Mesothelial cell of epicardium (in vitro differentiated cells): ENCODE results near the gene ZNF768. TPM values are rescaled to one million over a fixed set of nuclear protein-coding genes. Genes with fewer than 3 reads are reported as not detected.
"Not testable (repeated sequence)": the region's sequence is repeated elsewhere in the genome, so short reads cannot be mapped to it uniquely, and the experiment has no call there.

Experiments
- DNase-seq, 2 experiments: peaks; one replicate each; pipeline ENCODE4 v3.0.0; 2021; ENCODE audit warnings: low spot score in 2 of 2; ENCODE audit not compliant: unreplicated experiment in 2 of 2
- H3K27ac Mint-ChIP-seq: 2 replicates; pipeline ENCODE4 v1.8.0; 2021; ENCODE audit warnings: mixed read lengths
- H3K27me3 Mint-ChIP-seq: 2 replicates; pipeline ENCODE4 v1.8.0; 2021; ENCODE audit warnings: low read depth, mixed read lengths
- H3K36me3 Mint-ChIP-seq: 2 replicates; pipeline ENCODE4 v1.8.0; 2021; ENCODE audit warnings: mixed read lengths
- H3K4me1 Mint-ChIP-seq: 2 replicates; pipeline ENCODE4 v1.8.0; 2021; ENCODE audit warnings: mixed read lengths
- H3K4me3 Mint-ChIP-seq: 2 replicates; pipeline ENCODE4 v1.8.0; 2021; ENCODE audit warnings: mild to moderate bottlenecking, moderate library complexity, mixed read lengths
- H3K9me3 Mint-ChIP-seq: 2 replicates; pipeline ENCODE4 v1.8.0; 2021; ENCODE audit warnings: mixed read lengths
- CTCF ChIP-seq: fragments of 200-600 bp; sonication (generic); IDR thresholded peaks from one replicate; pipeline ENCODE4 v1.5.0; 2021; ENCODE audit warnings: antibody characterized with exemption; ENCODE audit not compliant: unreplicated experiment
- total RNA-seq: library from RNA; stranded (reverse); gene quantifications from 3 replicates; pipeline ENCODE4 v1.2.1, GENCODE V29; 2021

ZNF768 gene
- total RNA-seq, 1 donor from 2014 or later, result 41.2 TPM

GRCh38 chr16:30546115-30546514 lies 19.7 kb upstream of the ZNF768 start:
- no peak for DNase-seq
- no peaks in the 10 kb centered on the region for H3K4me1 Mint-ChIP-seq
- no peaks in the 10 kb centered on the region for H3K36me3 Mint-ChIP-seq
- H3K27me3 Mint-ChIP-seq, result no peaks in the 10 kb centered on the region
- H3K9me3 Mint-ChIP-seq, result no peaks in the 10 kb centered on the region
- TF ChIP-seq CTCF, result no peak
- H3K27ac Mint-ChIP-seq, result no peak overlapping the region
- H3K4me3 Mint-ChIP-seq, result no peak overlapping the region

- DNase-seq, result no peak
- Mint-ChIP-seq H3K4me3 (no peak overlapping the region), H3K36me3 (no peaks in the 10 kb centered on the region), H3K4me1 (no peaks in the 10 kb centered on the region), H3K9me3 (no peaks in the 10 kb centered on the region), H3K27me3 (no peaks in the 10 kb centered on the region), H3K27ac (no peak overlapping the region)
- TF ChIP-seq CTCF, result no peak
Observed at GRCh38 chr16:30543067-30543466, 16.7 kb upstream of the ZNF768 start.

GRCh38 chr16:30541502-30542329 lies 15.3 kb upstream of the ZNF768 start:
- H3K27me3 Mint-ChIP-seq, result no peaks in the 10 kb centered on the region
- H3K4me1 Mint-ChIP-seq, result peaks cover 8% of the 10 kb centered on the region
- H3K36me3 Mint-ChIP-seq, result no peaks in the 10 kb centered on the region
- TF ChIP-seq CTCF, result no peak
- H3K9me3 Mint-ChIP-seq, result no peaks in the 10 kb centered on the region
- H3K4me3 Mint-ChIP-seq, result no peak overlapping the region
- no peak for DNase-seq
- no peak overlapping the region for H3K27ac Mint-ChIP-seq

DNA sequence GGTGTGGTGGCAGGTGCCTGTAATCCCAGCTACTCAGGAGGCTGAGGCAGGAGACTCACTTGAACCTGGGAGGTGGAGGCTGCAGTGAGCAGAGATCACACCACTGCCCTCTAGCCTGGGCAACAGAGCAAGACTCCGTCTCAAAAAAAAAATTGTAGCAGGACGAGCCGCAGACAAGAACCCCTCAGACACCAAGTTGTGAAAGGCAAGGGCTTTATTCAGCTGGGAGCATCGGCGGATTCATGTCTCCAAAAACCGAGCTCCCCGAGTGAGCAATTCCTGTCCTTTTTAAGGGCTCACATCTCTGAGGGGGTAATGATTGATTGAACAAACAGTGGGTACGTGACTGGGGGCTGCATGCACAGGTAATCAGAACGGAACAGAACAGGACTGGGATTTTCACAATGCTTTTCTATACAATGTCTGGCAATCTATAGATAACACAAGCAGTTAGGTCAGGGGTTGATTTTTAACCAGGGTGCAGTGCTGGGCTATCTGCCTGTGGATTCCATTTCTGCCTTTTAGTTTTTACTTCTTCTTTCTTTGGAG lies 14.6 kb upstream of the ZNF768 start:
- H3K36me3 Mint-ChIP-seq, DNase-seq, H3K27me3 Mint-ChIP-seq, H3K9me3 Mint-ChIP-seq, H3K4me3 Mint-ChIP-seq, H3K27ac Mint-ChIP-seq: not testable (repeated sequence)
- H3K4me1 Mint-ChIP-seq, result peaks cover 15% of the 10 kb centered on the region

DNA sequence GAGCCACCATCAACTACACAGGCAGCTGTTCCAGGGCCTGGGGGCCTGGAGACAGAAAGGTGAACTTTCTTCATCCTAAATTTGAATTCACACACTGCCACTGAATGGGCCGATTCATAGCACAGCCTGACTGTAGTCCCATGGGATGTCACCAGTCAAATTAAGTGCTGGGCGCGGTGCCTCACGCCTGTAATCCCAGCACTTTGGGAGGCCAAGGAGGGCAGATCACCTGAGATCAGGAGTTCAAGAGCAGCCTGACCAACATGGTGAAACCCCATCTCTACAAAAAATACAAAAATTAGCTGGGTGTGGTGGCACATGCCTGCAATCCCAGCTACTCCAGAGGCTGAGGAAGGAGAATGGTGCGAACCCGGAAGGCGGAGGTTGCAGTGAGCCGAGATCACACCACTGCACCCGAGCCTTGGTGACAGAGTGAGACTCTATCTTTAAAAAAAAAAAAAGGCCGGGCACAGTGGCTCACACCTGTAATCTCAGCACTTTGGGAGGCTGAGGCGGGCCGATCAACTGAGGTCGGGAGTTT lies 13.7 kb upstream of the ZNF768 start:
- not testable (repeated sequence) for H3K27me3 Mint-ChIP-seq, H3K27ac Mint-ChIP-seq, H3K36me3 Mint-ChIP-seq, H3K4me3 Mint-ChIP-seq, DNase-seq, H3K9me3 Mint-ChIP-seq
- H3K4me1 Mint-ChIP-seq, result peaks cover 22% of the 10 kb centered on the region

DNA sequence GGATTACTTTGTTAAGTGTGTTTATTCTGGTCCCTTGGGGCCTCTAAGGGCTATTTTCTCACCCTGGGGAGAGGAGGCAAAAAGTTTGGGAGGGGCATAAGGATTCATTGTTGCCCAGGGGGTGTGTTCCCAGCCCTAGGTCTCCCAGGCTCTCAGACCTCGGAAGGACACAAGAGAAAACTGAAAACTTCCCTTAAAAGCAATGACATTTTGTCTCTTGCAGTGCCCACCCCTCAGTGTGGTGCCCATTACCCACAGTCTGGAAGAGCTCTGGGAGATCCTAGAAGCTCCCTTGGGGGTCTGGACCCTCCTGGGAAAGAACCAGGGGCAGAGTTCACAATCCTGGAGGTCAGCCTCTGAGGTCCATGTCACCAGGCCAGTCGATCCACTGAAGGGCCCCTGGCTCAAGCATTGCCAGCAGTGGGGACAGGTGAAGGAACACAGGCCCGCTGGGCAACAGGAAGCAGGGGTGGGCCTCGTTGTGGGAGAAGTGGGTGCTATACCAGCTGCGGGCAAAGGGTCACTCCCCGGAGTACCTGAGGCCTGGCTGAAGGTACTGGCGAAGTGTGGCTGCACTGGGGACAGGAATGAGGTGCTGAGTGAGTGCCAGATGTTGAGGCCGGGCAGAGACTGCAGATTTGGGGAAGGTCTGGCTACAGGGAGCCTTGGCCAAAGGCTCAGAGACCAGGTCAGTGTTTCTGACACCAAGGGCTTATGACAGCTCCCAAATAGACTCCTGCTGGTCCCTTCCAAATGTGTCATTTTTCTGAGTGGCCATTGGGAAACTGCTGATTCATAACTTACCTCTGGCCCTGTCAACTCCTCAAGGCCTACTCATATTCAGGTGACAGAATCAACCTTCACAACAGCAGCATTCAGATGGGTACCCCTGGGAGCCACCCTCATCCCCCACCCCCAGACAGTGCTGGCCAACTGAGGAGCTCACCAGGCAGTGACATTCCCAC lies 12.9 kb upstream of the ZNF768 start:
- DNase-seq, result no peak
- no peaks in the 10 kb centered on the region for H3K27me3 Mint-ChIP-seq

DNA sequence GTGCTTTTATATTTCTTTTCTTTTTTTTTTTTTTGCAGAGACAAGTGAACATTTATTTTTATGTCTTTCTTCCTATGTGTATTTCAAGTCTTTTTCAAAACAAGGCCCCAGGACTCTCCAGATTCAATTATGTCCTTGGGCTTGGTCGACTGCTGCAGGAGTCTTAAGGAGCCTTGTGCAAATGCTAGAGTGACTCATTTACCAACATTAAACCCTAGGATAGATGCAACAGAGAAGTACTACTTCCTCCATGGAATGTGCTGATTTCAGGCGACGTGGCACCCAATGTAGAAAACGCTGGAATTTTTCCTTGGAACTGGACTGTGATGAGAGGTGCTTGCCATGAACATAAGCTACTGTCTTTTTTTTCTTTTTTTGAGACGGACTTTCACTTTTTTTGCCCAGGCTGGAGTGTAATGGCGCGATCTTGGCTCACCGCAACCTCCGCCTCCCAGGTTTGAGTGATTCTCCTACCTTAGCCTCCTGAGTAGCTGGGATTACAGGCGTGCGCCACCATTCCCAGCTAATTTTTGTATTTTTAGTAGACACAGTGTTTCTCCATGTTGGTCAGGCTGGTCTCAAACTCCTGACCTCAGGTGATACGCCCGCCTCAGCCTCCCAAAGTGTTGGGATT lies 10.1 kb upstream of the ZNF768 start:
- DNase-seq, H3K9me3 Mint-ChIP-seq, H3K36me3 Mint-ChIP-seq, H3K27me3 Mint-ChIP-seq: not testable (repeated sequence)
- H3K27ac Mint-ChIP-seq, result peak overlapping the region; percentile 99
- H3K4me3 Mint-ChIP-seq, result peak overlapping the region; percentile 93
- peaks cover 29% of the 10 kb centered on the region for H3K4me1 Mint-ChIP-seq

More for the DNA sequence above, 12.9 kb upstream of the ZNF768 start:
- Mint-ChIP-seq H3K4me3 (no peak overlapping the region), H3K9me3 (no peaks in the 10 kb centered on the region), H3K27ac (no peak overlapping the region), H3K4me1 (peaks cover 25% of the 10 kb centered on the region), H3K36me3 (no peaks in the 10 kb centered on the region)
- TF ChIP-seq CTCF, result no peak
